HG02759 (cell line): Measurements from ENCODE around the gene ETV2.
"Not testable (repeated sequence)": the region's sequence is repeated elsewhere in the genome, so short reads cannot be mapped to it uniquely, and the experiment has no call there.

Source experiments
- ATAC-seq: cut with Tn5 transposase; IDR thresholded peaks from one replicate; pipeline ENCODE4 v1.9.1; 2021; ENCODE audit warnings: mild to moderate bottlenecking, moderate library complexity; ENCODE audit not compliant: unreplicated experiment

Gene ETV2

GRCh38 chr19:35628264-35628564 is 13.3 kb upstream of the ETV2 start:
- ATAC-seq: no peak

DNA sequence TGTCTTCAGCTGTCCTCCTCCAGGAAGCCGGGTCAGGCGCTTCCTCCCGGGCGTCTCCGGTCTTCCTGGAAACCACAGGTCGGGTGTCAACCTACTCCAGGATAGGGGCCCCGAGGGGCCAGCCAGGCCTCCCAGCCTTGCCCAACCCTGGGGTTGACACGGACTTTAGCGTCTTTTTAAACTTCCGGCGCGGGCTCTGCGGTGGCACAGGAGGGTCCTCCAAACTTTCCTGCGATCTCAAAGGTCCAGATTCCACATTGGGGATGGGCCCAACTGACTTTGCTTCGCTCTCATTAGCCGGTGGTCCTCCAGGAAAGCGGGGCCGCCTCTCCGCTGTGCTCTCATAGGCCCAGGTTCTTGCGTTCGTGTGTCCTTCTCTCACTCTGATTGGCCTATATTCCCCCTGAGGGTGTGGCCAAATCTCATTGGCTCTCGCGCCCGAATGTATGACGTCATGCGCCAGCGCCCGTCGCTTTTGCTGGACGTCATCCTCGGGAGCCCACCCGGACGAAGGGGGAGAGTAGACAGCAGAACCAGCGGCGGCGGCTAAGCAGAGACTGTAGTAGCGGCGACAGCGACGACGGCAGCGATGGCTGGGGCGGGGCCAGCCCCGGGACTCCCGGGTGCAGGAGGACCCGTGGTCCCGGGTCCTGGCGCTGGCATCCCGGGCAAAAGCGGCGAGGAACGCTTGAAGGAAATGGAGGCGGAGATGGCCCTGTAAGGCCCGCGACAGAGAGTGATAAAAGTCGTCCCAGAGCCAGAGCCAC is 12.8 kb upstream of the ETV2 start, which contains the start of gene RBM42:
Gene RBM42 (plus strand): TSS at position 472 of the 767 bp plus-strand sequence. CDS start 118 bp downstream, at position 590.
- peak; percentile 96 for ATAC-seq

DNA sequence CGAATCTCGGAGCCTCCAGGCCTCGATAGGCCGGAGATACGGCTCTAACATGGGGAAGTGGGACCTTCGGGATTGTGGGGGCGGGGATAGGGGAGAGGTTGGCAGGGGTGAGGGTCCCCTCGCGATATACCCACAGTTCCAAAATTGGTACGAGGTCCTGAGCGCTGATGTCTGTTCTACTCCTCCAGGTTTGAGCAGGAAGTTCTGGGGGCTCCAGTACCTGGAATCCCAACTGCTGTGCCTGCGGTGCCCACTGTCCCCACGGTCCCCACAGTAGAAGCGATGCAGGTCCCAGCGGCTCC is 12.3 kb upstream of the ETV2 start:
- ATAC-seq: peak; percentile 15

DNA sequence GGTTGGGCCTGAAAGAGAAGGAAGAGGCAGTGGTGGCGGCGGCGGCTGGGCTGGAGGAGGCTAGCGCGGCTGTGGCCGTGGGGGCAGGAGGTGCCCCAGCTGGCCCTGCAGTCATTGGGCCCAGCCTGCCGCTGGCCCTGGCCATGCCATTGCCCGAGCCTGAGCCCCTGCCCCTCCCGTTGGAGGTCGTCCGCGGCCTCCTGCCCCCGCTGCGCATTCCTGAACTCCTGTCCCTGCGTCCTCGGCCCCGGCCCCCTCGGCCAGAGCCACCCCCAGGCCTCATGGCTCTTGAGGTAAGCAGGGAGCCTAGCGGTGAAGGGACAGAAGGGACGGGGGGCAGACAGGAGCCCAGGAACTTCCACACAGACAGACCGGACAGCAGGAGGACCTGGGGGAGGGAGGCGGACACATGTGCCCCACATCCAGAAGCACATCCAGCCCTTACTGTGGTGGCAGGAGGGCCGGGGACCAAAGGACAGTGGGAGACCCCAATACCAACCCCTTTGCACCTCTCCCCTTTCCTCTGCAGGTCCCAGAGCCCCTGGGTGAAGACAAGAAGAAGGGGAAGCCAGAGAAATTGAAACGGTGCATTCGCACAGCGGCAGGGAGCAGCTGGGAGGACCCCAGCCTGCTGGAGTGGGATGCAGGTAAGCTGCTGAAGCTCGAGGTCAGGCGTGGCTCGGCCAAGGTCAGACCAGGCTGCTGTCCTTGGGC is 7.7 kb upstream of the ETV2 start:
- ATAC-seq: no peak

DNA sequence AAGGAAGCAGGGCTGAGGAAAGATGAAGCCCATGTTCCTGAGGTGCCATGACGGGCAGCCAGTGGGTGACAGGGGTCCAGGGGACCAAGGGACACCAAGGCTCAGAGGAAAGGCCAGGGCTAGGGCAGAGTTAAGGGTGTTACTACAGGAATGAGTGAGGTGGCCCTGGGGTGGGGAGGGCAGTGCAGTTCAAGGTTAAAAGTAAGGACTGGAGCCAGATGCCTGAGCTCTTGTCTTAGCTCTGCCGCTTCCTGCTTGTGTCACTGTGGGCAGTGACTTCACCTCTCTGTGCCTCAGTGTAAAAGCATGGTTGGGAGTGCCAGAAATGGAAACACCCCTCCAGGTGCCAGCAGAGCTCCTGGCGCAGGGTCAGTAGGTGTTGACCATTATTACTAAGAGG is 4.9 kb upstream of the ETV2 start:
- ATAC-seq: no peak

DNA sequence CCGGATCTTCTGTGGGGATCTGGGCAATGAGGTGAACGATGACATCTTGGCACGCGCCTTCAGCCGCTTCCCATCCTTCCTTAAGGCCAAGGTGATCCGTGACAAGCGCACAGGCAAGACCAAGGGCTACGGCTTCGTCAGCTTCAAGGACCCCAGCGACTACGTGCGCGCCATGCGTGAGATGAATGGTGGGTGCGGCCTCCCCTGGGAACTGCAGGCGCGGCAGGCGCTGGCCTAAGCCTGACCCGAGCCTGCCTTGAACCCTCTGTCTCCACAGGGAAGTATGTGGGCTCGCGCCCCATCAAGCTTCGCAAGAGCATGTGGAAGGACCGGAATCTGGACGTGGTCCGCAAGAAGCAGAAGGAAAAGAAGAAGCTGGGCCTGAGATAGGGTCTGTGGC is 4.4 kb upstream of the ETV2 start:
- no peak for ATAC-seq

DNA sequence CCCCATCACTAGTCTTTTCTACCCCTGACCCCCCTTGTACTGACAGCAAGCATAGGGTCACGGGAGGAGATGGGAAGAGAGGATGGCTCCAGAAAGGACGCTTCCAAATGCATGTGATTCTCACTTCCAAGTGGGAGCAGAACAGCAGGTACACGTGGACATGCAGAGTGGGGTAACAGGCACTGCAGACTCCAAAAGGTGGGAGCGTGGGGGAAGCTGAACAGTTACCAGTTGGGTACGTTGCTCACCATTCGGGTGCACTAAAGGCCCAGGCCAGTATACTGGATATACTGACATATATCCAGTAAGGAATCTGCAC is 2.3 kb upstream of the ETV2 start:
- no peak for ATAC-seq

GRCh38 chr19:35639863-35640262 is 1.7 kb upstream of the ETV2 start:
- ATAC-seq: no peak

DNA sequence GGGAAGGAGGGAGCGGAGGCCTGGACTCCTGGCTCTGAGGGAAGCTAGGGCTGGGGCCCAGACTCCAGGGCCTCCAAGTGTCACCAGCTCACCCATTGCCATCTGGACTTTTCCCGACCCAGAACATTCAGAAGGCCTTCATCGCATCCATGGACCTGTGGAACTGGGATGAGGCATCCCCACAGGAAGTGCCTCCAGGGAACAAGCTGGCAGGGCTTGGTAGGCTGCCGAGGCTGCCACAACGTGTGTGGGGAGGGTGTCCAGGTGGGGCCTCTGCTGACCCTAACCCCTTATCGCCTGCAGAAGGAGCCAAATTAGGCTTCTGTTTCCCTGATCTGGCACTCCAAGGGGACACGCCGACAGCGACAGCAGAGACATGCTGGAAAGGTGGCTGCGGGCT is 767 bp downstream of the ETV2 start:
- no peak for ATAC-seq

DNA sequence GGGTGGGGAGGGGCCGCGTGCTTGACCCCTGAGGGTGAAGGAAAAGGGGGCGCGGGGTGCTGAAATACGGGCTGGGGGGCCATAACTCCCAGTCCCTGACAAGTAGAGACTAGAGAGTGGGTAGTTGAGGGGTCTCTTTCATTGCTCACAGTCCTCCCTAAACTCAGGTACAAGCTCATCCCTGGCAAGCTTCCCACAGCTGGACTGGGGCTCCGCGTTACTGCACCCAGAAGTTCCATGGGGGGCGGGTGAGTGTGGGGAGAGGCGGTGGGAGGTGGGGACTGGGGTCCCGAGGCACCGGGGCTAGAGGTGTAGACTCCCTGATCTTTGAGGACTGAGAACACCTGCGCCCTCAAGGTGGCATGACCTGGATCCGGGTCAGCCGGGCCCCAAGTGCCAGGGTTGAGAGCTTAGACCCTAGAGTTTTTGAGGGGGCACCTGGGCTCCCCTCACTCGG is 1.3 kb downstream of the ETV2 start:
- ATAC-seq: no peak

- peak; percentile 40 for ATAC-seq
Measured at GRCh38 chr19:35643255-35644205, 2.0 kb downstream of the ETV2 start.

DNA sequence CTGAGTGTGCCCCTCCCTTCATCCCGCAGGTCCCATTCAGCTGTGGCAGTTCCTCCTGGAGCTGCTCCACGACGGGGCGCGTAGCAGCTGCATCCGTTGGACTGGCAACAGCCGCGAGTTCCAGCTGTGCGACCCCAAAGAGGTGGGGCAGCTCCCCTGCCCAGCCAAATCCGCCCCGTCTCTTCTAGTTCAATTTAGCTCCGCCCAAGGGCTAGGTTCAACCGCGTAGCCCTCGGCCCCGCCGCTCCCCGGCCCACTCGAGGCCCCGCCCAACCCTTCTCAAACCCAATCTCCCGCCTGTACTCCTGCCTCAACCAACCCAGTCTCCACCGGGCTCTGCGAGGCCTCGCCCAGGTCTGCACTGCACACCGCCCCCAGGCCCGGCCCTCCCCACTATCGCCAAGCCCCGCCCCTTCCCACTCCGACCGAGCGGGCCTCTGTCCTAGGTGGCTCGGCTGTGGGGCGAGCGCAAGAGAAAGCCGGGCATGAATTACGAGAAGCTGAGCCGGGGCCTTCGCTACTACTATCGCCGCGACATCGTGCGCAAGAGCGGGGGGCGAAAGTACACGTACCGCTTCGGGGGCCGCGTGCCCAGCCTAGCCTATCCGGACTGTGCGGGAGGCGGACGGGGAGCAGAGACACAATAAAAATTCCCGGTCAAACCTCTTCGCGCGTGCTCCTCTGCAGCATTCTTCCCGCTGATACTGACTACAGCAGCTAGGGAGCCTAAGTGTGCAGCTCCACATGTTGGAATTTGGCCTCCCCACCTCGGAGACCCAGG is 2.9 kb downstream of the ETV2 start:
- peak; percentile 69 for ATAC-seq

DNA sequence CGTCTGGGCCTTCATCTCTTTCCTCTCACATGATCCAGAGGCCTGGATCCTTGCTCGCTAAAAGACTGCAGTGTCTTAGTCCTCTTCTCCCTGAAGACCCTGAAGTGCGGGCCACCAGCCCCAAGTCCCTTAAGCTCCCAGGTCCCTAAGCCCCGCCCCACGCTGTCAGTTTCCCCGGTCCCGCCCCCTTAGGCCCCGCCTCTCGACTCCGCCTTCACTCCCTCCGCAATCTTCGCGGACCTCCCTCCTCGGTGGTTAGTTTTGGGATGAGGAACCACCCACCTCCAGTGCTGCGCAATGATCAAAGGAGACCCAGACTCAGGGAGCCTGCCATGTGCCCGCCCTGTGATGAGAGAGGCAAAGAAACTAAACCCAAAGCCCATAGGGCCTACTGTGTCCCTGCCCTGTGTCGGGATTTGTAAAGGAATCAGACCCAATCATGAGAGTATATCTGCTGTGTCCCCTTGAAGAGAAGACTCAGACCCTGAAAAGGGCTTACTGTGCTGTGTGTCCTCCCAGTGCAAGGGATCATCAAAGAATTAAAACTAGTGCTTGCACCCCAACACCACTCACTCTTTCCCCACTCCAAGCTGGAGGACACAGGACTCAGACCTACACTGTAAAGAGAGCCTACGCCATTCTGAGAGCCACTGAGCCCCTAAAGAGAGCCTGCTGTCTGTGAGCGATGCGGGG is 3.6 kb downstream of the ETV2 start:
- ATAC-seq: no peak

DNA sequence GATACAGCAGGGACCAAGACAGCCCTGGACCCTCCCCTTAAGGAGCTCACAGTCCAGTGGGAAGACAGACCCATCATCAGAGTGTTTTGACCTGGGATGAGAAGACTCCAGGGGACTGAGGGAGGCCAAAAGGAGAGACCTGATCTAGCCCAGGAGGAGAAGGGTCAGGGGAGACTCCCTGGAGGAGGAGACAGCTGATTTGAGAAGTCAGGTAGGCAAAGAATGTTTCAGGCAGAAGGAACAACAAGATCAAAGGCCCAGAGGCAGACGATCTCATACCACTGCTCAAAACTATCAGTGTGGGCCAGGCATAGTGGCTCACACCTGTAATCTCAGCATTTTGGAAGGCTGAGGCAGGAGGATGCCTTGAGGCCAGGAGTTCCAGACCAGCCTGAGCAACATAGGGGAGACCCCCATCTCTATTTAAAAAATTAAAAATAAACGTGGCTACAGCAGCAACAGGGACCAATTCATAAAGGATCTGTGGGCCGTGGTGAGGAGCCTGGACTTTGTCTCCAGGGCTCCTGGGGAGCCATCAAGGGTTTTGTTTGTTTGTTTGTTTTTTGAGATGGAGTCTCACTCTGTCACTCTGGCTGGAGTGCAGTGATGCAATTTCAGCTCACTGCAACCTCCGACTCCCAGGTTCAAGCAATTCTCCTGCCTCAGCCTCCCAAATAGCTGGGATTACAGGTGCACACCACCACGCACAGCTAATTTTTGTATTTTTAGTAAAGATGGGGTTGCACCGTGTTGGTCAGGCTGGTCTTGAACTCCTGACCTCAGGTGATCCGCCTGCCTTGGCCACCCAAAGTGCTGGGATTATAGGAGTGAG is 4.4 kb downstream of the ETV2 start:
- no peak for ATAC-seq

DNA sequence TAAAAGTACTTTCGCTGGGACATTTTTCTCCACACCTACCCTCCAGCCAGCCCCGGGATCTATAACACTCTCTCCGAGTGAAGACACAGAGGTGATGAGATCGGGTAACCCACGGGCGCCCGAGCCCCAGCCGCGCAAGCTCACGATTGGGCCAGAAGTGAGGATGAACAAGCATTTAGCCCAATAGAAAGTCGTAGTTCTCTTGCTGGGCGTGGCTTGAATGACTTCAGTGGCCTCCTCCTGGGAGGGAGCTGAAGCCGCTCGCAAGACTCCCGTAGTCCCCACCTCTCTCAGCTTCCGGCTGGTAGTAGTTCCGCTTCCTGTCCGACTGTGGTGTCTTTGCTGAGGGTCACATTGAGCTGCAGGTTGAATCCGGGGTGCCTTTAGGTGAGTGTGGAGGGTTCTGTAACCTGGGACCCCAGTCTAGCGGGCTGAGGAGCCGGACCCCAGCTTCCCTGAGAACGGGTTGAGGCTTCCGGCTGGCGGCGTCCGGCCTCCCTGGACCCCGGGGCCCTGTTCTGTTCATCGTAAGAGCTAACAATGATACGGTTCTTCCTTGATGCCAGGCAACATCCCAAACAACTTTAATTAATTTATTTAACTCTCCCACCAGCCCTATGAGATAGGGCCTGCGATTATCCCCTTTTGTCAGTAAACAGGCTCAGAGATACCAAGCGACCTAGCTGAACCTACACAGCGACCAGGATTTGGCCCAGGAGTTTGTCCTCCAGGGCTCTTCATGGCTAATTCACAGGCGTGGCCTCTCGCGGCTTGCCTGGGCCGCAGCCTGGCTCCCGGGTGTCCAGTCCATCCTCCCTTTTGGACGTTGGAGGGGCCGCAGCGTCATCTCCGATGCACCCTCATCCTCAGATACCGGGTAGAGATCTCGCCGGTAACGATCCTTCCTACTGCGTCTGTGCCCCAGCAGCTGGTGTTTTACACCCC is 6.7 kb downstream of the ETV2 start, which contains the start of gene COX6B1:
Gene COX6B1 (plus strand): TSS at position 307 of the 945 bp plus-strand sequence. CDS start 2,921 bp downstream, outside the sequence.
- ATAC-seq: peak; percentile 63

DNA sequence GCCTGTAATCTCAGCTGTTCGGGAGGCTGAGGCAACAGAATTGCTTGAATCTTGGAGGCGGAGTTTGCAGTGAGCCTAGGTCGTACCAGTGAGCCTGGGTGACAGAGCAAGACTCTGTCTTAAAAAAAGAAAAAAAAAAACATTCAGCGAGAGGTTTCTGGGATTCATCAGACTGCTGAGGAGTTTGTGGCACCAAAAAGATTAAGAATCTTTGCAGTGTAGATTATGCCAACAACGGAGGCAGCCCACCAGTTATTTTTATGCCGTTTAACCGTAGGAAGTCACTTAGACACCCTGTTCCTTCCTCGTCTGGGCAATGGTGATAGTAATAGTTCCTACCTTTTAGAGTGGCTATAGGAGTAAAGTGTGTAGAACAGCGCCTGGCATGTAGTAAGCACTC is 9.0 kb downstream of the ETV2 start:
- ATAC-seq: no peak

- not testable (repeated sequence) for ATAC-seq
Measured at GRCh38 chr19:35654828-35655227, 13.3 kb downstream of the ETV2 start.

DNA sequence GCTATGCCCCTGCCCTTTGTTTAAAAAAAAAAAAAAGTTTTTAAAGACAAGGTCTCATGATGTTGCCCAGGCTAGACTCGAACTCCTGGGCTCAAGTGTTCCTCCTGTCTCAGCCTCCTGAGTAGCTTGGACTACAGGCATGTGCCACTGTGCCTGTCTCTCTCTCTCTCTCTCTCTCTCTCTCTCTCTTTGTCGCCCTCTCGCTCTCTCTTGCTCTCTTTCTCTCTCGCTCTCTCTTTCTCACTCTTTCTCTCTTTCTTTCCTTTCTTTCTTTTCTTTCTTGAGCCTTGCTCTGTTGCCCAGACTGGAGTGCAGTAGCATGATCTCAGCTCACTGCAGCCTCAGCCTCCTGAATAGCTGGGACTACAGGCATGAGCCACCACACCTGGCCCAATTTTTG is 14.1 kb downstream of the ETV2 start:
- no peak for ATAC-seq
